ENCODE data around the gene PCTP.
A peak's percentile ranks its signal among the peaks of the same experiment; 100 is the strongest.

Gene PCTP

DNA sequence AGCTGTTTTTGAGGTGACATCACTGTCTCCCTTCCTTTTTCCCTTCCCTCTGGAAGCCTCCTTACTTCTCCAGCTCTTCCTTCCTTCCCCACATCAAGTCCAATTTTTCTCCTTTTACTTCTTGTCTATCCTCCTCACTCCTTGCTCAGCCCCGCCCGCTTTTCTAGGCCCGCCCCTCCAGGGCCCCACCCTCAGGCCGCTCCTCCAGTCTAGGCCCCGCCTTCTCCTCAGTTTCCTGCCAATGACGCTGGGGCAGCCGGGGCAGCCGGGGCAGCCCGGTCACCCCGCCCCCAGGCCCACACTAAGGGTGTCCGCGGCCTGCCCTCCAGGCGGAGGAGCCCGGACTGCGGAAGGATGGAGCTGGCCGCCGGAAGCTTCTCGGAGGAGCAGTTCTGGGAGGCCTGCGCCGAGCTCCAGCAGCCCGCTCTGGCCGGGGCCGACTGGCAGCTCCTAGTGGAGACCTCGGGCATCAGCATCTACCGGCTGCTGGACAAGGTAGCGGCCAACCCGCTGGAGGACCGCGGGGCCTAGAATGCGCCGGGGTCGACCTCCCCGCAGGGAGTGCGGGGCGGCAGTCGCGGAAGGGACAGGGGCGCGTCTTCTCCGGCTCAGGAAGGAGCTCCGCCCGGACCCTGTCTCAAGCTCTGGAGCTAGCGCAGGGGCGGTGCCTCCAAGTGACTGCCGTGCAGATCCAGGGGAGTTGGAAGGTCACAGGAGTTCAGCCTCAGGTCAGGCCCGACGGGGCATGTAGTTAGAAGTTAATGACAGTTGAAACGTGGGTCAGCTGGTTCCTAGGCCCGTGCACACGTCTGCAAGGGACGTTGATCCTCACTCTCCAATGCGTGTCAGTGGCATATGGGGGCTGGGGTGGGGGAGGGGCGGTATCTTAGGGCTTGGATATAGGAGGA, at the start of gene PCTP:
Gene PCTP (plus strand): TSS at position 302 of the 908 bp plus-strand sequence. CDS start 53 bp downstream, at position 355.
- no peak for DNase-seq

DNA sequence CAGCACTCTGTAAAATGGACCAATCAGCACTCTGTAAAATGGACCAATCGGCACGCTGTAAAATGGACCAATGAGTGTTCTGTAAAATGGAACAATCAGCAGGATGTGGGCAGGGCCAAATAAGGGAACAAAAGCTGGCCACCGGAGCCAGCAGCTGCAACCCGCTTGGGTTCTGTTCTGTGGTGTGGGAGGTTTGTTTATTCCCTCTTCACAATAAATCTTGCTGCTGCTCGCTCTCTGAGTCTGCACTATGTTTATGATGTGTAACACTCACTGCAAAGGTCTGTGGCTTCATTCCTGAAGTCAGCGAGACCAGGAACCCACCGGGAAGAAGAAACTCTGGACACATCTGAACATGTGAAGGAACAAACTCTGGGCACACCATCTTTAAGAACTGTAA, 48.7 kb upstream of the PCTP start:
- DNase-seq = no peak

DNA sequence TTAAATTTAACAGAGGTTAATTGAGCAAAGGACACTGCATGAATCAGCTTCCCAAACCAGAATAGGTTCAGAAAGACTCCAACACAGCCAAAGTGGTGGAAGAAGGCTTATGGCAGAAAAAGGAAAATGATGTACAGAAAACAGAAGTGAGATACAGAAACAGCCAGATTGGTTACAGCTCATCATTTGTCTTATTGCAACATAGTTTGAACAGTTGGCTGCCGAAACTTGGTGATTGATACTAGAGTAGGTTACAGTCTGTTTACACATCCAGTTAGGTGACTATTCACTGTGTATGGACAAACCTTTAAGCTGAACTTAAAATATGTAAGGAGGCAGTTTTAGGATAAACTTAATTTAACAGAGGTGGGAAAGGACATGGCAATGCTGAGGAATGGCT, 46.5 kb upstream of the PCTP start:
- no peak for DNase-seq

DNA sequence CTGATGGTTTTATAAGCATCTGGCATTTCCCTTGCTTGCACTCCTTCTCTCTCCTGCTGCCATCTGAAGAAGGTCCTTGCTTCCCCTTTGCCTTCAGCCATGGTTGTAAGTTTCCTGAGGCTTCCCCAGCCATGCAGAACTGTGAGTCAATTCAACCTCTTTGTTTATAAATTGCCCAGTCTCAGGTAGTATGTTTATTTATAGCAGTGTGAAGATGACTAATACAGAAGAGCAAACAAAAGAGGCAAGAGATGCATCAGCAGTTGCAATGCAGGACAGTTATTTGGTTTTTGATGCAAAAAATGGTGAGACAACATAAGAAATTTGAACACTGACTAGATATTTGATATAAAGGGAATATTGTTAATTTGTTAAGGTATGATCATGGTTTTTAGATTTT, 45.0 kb upstream of the PCTP start:
- DNase-seq = no peak

DNA sequence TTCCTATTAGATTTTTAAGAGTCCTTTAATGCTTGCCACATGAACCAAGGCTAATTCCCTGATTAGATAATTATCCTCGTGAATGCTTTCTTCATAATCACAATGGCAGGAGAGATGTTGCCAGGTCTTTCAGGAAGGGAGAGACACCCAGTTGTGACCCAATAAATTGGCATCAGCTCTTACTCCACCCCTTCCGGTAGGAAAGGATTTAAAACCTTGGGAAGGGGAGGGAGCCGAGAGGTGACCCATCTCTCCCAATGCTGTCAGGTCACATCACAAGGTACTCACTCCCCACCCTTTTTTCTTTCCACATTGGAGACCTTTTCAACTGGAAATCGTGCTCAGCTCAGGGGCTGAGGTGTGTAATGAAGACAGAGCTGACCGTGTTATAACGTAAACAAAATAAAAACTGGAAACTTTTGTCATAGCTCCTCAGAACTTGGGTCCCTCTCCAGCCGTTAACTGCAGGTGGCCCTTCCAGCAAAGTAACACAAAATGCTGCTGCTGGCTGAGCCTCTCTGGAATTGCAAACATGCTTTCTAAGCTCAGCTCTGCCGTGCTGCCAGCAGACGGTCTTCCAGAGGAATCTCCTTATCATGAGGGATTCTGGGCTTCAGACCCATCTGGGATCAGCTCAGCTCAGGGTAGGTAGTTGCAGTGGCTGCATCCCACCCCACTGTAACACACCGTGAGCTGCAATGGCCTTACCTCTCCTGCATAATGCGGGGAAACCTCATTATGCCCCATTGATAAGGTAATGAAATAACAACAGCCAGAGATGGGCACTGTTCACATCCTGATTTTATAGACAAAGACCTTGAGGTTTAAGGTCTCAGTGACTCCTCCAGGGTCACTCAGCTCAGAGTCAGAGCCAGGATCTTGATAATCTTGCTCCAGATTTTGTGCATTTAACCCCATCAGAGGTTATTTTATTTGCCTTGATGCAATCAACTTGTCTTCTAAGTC, 43.8 kb upstream of the PCTP start:
- no peak for DNase-seq

DNA sequence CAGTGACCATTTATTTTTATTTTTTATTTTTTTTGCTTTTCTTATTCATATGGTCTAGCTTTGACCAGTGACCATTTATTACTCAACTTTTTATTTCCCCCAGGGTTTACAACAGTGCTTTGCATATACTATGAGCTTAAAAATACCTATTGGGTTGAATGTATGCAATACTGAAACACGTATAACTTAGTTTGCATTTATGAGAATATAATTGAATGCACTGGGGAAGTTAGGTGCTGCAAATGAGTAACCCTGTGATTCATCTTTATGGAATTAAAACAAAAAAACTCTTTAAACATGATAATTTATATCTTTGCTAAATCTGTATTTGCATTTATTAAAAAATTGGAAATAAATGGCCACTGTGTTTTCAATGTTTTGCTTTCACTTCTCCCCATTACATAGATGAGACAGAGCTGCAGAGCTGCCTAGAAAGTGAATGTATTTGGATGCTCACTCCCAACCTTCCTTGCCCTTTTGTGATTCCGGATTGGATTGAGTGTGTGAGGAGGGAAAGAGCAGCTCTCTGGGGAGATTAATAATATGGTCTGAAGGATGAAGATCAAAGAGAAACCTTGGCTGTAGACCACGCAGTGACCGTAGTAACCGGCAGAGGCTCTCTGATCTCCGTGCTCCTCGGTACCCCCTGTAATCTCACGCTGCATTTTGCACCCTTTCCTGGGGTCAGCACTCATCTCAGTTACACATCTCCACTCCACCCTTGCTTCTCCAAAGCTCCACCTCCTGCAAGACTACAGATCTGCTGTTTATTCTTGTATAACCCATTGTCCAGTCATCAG, 42.5 kb upstream of the PCTP start:
- no peak for DNase-seq

DNA sequence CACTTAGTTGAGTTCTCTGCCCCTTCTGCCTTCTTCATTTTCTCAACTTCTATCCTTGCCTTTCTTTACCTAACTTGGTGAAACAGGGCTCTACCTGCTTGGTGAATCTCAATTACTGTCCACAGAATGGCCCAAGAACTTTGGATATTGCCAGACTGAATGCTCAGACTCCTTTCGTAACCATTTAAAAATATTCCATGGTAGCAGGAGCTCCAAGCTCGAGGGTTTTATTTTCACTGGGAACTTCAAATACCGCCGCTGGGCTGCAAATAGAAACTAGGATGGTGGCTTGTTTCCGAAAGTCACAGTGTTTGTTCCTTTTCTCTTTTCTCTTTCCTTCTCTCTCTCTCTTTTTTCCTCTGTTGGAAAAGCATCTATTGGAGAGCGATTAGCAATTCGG, 41.4 kb upstream of the PCTP start:
- no peak for DNase-seq

DNA sequence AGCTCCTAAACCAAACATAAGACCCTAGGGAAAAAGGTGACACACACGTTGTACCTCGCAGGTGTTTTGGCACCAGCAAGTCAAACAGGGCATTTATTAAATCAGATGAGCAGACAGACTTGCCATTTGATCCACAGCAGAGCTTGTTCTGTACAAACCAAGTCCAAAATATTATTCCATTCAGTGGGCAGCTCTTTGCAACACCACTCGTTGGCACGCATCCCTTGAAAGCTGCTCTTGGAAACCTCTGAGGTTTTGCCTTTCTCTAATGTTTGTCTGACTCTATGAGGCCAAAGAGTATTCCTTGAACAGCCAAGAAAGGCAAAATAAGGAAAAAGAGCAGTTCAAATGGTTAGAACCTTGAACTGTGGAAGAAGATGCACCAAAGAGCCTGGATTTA, 40.9 kb upstream of the PCTP start:
- no peak for DNase-seq

DNA sequence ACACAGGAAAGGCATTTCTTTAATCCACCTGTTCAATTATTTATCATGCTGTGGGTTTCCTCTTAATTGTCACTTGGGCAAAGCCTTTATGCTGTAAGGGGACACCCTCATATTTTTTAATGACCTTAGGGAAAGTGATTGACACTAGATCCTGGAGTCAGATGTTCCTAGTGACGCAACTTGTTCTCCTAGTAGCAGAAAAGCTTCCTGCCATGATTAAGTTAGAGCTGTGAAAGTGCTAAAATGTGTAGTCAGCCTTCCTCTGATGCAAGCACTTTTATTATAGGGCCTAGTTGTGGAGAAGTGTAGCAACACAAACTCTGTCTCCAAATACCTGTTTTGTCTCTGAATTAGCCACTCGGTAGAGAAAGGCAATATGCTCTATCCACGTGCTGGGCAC, 40.4 kb upstream of the PCTP start:
- DNase-seq = no peak

DNA sequence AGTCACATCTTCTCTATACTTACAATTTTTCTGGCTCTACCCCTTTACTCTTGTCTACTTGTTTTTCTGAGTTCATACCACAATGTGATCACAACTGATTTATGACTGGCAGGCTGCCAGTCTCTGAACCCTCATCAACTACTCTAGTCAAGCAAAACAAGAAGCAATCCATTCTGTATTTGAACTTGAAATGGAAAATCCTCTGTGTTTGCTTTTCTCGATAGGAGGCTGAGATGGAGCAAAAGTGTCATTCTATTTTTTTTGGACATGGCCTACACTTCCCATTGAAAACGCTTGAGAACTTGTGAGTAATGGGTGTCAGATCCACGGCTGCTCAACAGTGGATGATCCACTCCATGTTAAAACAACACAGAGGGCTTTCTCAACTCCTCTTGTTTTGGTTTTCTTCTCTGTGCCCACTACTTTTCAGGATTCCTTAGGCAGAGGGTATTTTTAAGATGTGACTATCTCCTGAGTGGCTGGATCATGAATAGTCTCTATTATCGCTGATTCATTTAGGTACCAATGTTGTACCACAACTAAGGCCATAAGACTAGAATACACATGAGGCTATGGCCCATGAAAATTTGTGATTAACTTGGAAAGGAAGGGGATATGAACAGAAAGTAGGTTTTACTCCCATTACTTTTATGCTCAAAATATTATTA, 39.9 kb upstream of the PCTP start:
- DNase-seq = no peak

DNA sequence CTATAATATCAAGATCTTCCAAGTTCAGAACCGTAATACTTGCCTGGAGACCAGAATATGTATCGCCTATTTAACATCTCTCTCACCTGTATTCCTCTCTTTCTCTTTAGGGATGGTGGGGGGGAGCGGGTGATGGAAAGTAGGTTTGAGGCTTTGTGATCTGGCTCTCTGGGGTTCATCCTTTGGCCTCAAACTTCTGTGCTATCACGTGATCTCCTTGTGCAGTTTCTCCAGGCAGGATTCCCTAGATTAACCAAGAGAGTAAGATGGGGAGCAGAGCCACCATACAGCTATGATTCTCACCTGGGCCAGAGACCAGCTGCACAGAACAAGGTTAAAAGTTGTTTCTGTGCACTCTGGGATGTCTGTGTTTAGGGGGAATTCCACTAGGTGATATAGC, 33.4 kb upstream of the PCTP start:
- no peak for DNase-seq

DNA sequence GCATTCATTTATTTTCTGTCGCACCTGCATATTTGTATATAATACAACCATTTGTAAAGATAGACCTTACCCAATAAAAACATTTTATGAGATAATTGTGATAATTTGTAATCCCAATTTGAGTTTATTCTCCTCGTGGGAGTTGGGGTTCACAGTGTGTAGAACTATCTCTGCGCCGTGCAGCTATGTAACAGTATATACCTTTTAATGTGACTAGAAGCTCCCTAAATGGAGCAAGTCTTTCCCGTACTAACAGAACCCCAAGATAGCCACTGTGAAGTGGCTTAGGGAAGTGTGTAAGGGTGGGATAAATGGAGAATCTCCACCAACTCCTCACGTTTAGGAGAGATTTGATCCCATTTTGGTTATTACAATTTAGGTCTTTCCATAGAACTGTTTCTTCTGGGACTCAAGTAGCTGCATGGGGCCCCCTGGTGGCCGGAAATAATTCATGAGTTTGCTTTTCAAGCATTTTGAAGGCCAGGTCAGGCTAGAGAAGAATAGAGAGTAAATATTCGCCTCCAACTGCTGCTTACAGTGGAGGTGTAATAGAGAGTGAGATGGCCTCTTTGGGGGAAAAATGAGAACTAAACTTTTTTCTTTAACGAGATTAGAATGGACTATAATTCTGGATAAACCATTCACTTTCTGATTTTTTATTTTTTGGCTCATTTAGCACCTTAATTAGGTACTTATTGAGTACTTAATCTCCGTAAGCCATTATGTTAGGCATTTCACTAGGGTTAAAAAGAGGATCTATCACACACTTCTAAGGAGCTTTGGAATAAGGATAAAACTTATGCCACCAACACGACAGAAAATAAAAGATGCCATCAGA, 32.7 kb upstream of the PCTP start:
- peak; percentile 35 for DNase-seq

DNA sequence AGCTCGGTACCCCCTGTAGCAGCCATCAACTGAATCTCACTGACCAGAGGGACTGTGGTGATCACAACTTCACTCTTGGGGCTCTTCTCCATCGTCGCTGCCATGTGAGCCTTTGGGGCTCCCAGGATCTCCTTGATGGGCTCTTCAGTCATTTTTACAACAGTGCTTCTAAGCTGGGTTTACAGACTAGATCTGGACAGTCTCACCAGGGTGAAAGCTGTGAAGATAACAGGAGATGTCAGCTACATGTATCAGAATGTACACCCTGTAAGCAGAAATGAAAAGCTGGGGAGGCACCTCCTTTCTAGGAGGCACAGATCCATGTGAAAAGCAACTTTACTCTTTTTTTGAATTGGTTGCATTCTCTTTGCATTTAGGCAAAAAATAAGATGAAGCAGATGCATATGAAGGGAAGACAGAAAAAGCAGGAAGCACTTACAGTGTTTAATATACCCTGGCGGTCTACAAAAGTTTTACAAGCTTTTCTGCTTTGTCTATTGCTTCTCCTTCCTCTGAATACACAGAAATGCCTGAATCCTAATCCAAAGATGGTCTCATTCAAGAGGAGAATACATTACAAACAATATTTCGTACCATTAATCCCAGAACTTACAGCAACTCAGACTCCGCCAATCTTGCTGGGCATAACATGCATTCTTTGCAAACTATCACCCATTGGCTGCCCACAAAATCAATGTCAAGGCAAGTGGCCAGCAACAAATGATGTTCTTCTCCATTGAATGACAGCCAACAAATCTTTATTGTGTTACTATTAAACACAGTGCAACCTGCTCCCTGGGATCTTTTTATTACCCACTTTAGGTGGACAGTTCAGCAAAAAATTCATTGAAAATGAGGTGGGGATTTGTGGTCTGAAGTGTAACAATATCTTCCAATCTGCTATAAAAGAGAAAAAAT, 29.7 kb upstream of the PCTP start:
- DNase-seq = no peak

DNA sequence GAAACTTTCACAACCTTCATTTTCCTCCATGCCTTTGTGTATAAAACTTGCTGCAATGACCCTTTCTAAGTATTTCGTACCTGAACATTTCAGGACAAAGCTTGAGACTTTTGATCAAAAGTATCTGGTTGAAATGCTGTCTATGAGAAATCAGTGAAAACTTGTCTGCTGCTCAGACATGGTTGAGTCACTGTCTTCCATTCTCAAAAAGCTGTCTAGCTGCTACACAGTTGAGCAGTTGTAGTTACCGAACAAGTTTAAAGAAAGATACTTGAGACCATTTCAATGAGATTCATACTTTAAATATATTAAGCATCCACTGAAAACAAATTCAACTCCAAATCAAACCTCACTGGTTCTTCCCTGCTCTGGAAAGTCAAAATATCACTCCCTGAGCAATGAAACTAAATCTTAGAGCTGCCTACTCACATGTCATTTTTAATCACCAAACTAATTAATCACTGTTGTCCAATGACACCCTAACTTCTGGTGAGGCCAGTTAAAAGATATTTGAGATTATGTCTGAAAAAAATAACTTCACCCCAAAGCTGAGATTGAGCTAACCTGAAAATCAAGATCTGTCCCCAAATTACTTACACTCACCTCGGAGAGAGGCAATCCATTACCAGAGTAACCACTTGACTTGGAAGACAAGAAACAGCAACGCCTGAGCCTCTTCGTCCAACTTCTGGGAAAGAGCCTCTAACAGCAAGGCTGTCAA, 28.7 kb upstream of the PCTP start:
- no peak for DNase-seq

DNA sequence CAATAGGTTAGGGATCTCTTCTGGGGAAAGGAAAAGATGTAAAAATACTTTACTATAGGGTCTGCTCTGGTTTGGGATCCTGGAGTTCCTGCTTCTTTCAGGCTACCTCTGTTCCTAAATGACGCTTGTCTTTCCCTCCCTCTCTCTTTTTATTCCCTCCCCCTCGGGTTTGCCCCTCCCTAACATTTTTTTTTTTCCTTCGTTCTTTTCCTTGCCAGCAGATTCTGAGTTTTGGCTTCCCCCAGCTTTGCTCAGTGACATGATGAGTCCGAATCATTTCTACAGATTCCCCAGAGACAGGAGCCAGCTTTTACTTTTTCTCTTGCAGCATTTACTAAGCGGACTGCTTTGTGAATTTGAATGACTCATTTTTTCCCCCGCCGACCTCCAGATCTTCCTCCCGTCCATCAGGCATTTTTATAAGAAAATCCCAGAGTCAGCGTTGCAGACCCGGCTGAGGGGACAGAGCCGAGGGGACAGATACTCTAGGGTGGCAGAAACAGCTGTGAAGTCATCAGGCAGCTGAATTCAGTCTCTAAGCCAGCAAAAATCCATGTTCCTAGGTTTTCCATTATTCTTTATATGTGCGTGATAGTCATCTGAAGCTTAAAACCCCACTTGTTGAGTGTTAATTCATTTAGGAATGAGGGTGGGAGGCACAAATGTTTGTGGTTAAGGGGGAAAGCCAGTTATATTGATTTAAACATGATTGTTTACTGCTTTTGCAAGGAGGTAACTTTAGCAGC, 27.9 kb upstream of the PCTP start, which contains the start of gene TMEM100:
Gene TMEM100 (minus strand): TSS at position 123 of the 746 bp plus-strand sequence. CDS start 1,794 bp downstream, outside the sequence.
- DNase-seq = no peak

DNA sequence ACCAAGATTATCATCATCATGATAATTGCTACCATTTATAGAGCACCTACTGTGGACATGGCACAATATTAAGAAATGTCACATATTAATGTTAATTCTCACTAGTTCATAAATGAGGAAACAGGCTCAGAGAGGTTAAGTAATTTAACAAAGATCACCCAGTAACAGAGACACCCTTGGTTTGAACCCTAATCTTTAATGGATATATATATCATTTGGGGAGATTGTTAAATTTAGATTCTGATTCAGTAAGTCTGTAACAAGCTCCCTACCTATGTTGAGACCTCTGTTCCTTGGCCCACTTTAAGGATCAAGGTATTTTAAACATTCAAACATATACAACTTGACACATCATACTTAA, 27.4 kb upstream of the PCTP start:
- no peak for DNase-seq

DNA sequence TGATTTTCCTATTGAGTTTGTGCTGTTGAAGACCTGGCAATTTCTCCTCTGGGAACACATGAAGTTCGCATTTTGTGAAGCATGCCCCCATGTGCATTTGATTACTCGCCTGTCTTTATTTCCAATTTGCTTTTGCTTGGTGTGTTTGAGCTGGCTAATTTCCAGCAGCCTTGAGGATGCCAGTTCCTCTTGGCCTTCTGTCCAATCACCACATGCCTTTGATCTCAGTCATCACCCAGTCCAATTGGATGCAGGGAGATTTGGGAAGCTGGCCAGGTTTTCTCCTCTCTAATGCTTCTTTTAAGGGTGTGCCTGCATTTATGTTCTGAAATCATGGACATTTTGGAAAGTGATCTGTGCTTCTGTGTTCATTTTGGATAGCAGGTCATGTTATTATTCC, 24.4 kb upstream of the PCTP start:
- no peak for DNase-seq

DNA sequence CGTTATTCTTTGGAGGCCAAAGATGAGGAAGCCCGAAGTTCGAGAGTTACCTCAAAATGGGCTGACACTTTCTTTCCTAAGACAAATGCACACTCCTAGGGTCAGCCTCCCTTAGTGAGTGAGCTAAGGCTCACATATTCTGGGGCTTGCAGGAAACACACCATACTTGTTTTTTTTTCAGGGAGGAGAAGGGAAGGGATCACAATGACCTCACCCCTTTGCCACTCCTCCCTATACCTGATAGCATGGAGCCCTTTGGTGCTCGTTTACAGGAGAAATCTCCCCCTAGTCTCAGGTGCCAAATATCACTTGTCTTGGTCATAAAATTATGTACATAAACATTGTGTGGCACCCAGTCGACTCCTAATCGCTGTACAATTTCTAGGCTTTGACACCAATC, 23.6 kb upstream of the PCTP start:
- DNase-seq = no peak

DNA sequence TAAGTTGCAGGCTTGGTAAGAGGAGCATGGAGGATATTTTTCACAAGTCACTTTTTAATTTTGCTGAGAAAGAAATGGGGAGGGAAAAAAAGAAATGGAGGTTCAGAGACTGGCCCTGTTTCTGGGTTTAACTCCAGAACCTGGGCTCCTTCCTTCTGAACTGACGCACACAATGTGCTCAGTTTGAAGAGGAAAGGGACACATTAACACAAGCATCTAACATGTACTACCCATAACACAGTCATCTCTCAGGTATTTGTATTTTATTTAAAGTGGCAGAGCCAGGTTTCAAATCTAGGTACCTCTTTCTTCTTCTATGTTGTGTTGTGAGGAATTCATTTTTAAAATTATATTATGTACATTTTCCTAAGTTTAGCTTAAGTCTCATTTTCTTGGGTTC, 22.9 kb upstream of the PCTP start:
- no peak for DNase-seq
